ENCODE data around the gene HOXA3.

The HOXA3 gene

GRCh38 chr7:27103489-27104226 is 48.7 kb downstream of the HOXA3 start:
- DNase-seq (ENCODE audit: low read depth in 2 of 2): no peak

- no peak for DNase-seq (ENCODE audit: low read depth in 2 of 2)
Measured at GRCh38 chr7:27102581-27103442, 49.6 kb downstream of the HOXA3 start, which contains the start of gene HOXA2. TSS of gene HOXA2 (minus strand) at chr7:27102683. CDS start at chr7:27102500, 183 bp downstream.

GRCh38 chr7:27101957-27102580 is 50.3 kb downstream of the HOXA3 start:
- DNase-seq (ENCODE audit: low read depth in 2 of 2): no peak

- DNase-seq (ENCODE audit: low read depth in 2 of 2): no peak
Measured at GRCh38 chr7:27101171-27101956, 51.0 kb downstream of the HOXA3 start.

- no peak for DNase-seq (ENCODE audit: low read depth in 2 of 2)
Measured at GRCh38 chr7:27100694-27101170, 51.7 kb downstream of the HOXA3 start.

GRCh38 chr7:27099453-27100370 is 52.7 kb downstream of the HOXA3 start:
- no peak for DNase-seq (ENCODE audit: low read depth in 2 of 2)

GRCh38 chr7:27098578-27099451 is 53.6 kb downstream of the HOXA3 start:
- DNase-seq (ENCODE audit: low read depth in 2 of 2): no peak

GRCh38 chr7:27097686-27098577 is 54.5 kb downstream of the HOXA3 start:
- DNase-seq (ENCODE audit: low read depth in 2 of 2): no peak

- DNase-seq (ENCODE audit: low read depth in 2 of 2): no peak
Measured at GRCh38 chr7:27096768-27097514, 55.4 kb downstream of the HOXA3 start.

- DNase-seq (ENCODE audit: low read depth in 2 of 2): peak; percentile 43 to 50
Measured at GRCh38 chr7:27095897-27096767, 56.3 kb downstream of the HOXA3 start, which contains the start of gene HOXA1. TSS of gene HOXA1 (minus strand) at chr7:27096000. CDS start at chr7:27095912, 88 bp downstream.

GRCh38 chr7:27095050-27095896 is 57.1 kb downstream of the HOXA3 start:
- DNase-seq (ENCODE audit: low read depth in 2 of 2): no peak

GRCh38 chr7:27094304-27095049 is 57.9 kb downstream of the HOXA3 start:
- no peak for DNase-seq (ENCODE audit: low read depth in 2 of 2)

GRCh38 chr7:27093184-27093895 is 59.0 kb downstream of the HOXA3 start:
- DNase-seq (ENCODE audit: low read depth in 2 of 2): no peak

- no peak for DNase-seq (ENCODE audit: low read depth in 2 of 2)
Measured at GRCh38 chr7:27092819-27093110, 59.6 kb downstream of the HOXA3 start.

Measured in stimulated activated CD8-positive, alpha-beta memory T cell treated with anti-CD3 and anti-CD28 coated beads, Interleukin-7, amount 100 ng/mL, for 1 hour (primary cell).